Activated CD4-positive, CD25-positive, alpha-beta regulatory T cell (primary cell): ENCODE results near the gene PRXL2A.
"Not testable (repeated sequence)": the region's sequence is repeated elsewhere in the genome, so short reads cannot be mapped to it uniquely, and the experiment has no call there.

Experiments used
- DNase-seq, 4 experiments: peaks; one replicate each; lab custom pipeline; 2025; lab: John Stamatoyannopoulos, UW

Gene PRXL2A

GRCh38 chr10:80408242-80409101, at the start of gene PRXL2A:
PRXL2A (plus strand) TSS chr10:80408551; CDS start chr10:80420468, 11,917 bp downstream.
- DNase-seq = peak; percentile 40 to 59 (median 54)

- DNase-seq = not testable (repeated sequence)
Measured at GRCh38 chr10:80358925-80359324, 49.4 kb upstream of the PRXL2A start.

GRCh38 chr10:80359644-80360043, 48.7 kb upstream of the PRXL2A start:
- no peak for DNase-seq

- no peak for DNase-seq
Measured at GRCh38 chr10:80365510-80365909, 42.8 kb upstream of the PRXL2A start.

- DNase-seq = no peak
Measured at GRCh38 chr10:80371467-80371866, 36.9 kb upstream of the PRXL2A start.

GRCh38 chr10:80372675-80373074, 35.7 kb upstream of the PRXL2A start:
- DNase-seq = no peak

- DNase-seq = no peak
Measured at GRCh38 chr10:80373502-80373901, 34.8 kb upstream of the PRXL2A start.

GRCh38 chr10:80379701-80380100, 28.6 kb upstream of the PRXL2A start:
- no peak for DNase-seq

- DNase-seq = no peak
Measured at GRCh38 chr10:80380185-80380584, 28.2 kb upstream of the PRXL2A start.

GRCh38 chr10:80382989-80383388, 25.4 kb upstream of the PRXL2A start:
- peak in 1 of 4 experiments; percentile 18 for DNase-seq

GRCh38 chr10:80390740-80391139, 17.6 kb upstream of the PRXL2A start:
- no peak for DNase-seq

- no peak for DNase-seq
Measured at GRCh38 chr10:80392250-80392649, 16.1 kb upstream of the PRXL2A start.

- DNase-seq = no peak
Measured at GRCh38 chr10:80394358-80394916, 13.9 kb upstream of the PRXL2A start.

- no peak for DNase-seq
Measured at GRCh38 chr10:80397014-80397413, 11.3 kb upstream of the PRXL2A start.

- DNase-seq = no peak
Measured at GRCh38 chr10:80400136-80400804, 8.1 kb upstream of the PRXL2A start.

GRCh38 chr10:80405035-80405434, 3.3 kb upstream of the PRXL2A start:
- DNase-seq = no peak

- DNase-seq = no peak
Measured at GRCh38 chr10:80405626-80406025, 2.7 kb upstream of the PRXL2A start.

- DNase-seq = no peak
Measured at GRCh38 chr10:80406204-80406603, 2.1 kb upstream of the PRXL2A start.

- no peak for DNase-seq
Measured at GRCh38 chr10:80407812-80408241, 524 bp upstream of the PRXL2A start.

GRCh38 chr10:80409121-80409520, 770 bp downstream of the PRXL2A start:
- DNase-seq = no peak

GRCh38 chr10:80410122-80410521, 1.8 kb downstream of the PRXL2A start:
- DNase-seq = no peak

GRCh38 chr10:80410578-80411145, 2.3 kb downstream of the PRXL2A start:
- no peak for DNase-seq

- DNase-seq = no peak
Measured at GRCh38 chr10:80411267-80411668, 2.9 kb downstream of the PRXL2A start.
